Endothelial cell of umbilical vein (primary cell): ENCODE results near the gene PIGM. TPM values are rescaled to one million over a fixed set of nuclear protein-coding genes. Genes with fewer than 3 reads are reported as not detected.

Experiments
- BruUV-seq: library from RNA; stranded (reverse); fragments of 400-500 nt; replicated peaks from 2 replicates; lab custom pipeline; 2021; lab: Mats Ljungman, UMichigan
- CTCF ChIA-PET: fragments of 300-600, 350-600 bp; sonication (Branson Sonifier 250); formaldehyde crosslinking; loops from one replicate; lab custom pipeline; 2021; ENCODE audit warnings: antibody characterized with exemption, inconsistent platforms; lab: Charles Lee
- POLR2A ChIA-PET: fragments of 300-600, 350-600 bp; sonication (Branson Sonifier 250); formaldehyde crosslinking; loops from one replicate; lab custom pipeline; 2021; ENCODE audit warnings: antibody characterized with exemption, inconsistent platforms; lab: Charles Lee
- DNase-seq: peaks from one replicate; pipeline ENCODE4 v3.0.0-alpha.2; 2011; ENCODE audit warnings: low read depth, low spot score
- FAIRE-seq: peaks from 2 replicates; lab custom pipeline; 2011; peaks lifted over from hg19 to GRCh38; lab: Jason Lieb, UNC
- H2AFZ ChIP-seq: 2 replicates; pipeline ENCODE4 v1.6.0; 2012; ENCODE audit warnings: low read depth, low read length, control low read depth, inconsistent platforms
- H3K27ac ChIP-seq: 2 replicates; pipeline ENCODE4 v1.5.1; 2011; ENCODE audit warnings: low read depth, mild to moderate bottlenecking, control low read depth, low read length, moderate library complexity; ENCODE audit not compliant: insufficient read depth
- H3K27me3 ChIP-seq, 2 experiments: 2 replicates each; pipeline versions ENCODE4 v1.6.0 to v1.6.1; 2011; ENCODE audit warnings: low read length in 2 of 2, mixed read lengths in 1 of 2; ENCODE audit not compliant: control insufficient read depth in 2 of 2, insufficient read depth in 2 of 2
- H3K36me3 ChIP-seq, 2 experiments: 2 replicates in 1 of 2; 3 replicates in 1 of 2; pipeline ENCODE4 v1.5.1; 2011; ENCODE audit warnings: low read length in 2 of 2, mild to moderate bottlenecking in 1 of 2, moderate library complexity in 1 of 2; ENCODE audit not compliant: control insufficient read depth in 2 of 2, insufficient read depth in 2 of 2; ENCODE audit errors: extremely low read depth in 1 of 2
- H3K4me1 ChIP-seq: 3 replicates; pipeline ENCODE4 v1.5.1; 2011; ENCODE audit warnings: mild to moderate bottlenecking, low read length; ENCODE audit not compliant: control insufficient read depth, insufficient read depth; ENCODE audit errors: extremely low read depth
- H3K4me2 ChIP-seq: 2 replicates; pipeline ENCODE4 v1.6.1; 2011; ENCODE audit warnings: low read length, control low read depth, mixed read lengths; ENCODE audit not compliant: insufficient read depth
- H3K4me3 ChIP-seq, 3 experiments: fragments of 200-600 bp in 1 of 3; sonication (generic), shearing (Covaris generic) in 1 of 3; replicated peaks in 1 of 3; 2 replicates each; pipeline ENCODE4 v1.5.1; 2011 to 2016; ENCODE audit warnings: control low read depth in 3 of 3, low read length in 3 of 3, mild to moderate bottlenecking in 2 of 3, inconsistent platforms in 1 of 3, low read depth in 1 of 3, moderate library complexity in 1 of 3; ENCODE audit not compliant: insufficient read depth in 1 of 3
- H3K79me2 ChIP-seq: 2 replicates; pipeline ENCODE4 v1.6.0; 2012; ENCODE audit warnings: low read length, inconsistent platforms; ENCODE audit not compliant: control insufficient read depth, insufficient read depth
- H3K9ac ChIP-seq: replicated peaks from 2 replicates; pipeline ENCODE3; 2011; ENCODE audit warnings: low read length, control low read depth; ENCODE audit not compliant: insufficient read depth; ENCODE audit errors: extremely low read depth
- H3K9me1 ChIP-seq: replicated peaks from 3 replicates; pipeline ENCODE4 v1.6.0; 2011; ENCODE audit warnings: mild to moderate bottlenecking, low read length; ENCODE audit not compliant: control insufficient read depth, insufficient read depth; ENCODE audit errors: extremely low read depth
- H3K9me3 ChIP-seq: replicated peaks from 2 replicates; pipeline ENCODE4 v1.5.1; 2012; ENCODE audit warnings: low read length, inconsistent platforms; ENCODE audit not compliant: control insufficient read depth, insufficient read depth
- H4K20me1 ChIP-seq: replicated peaks from 2 replicates; pipeline ENCODE3; 2011; ENCODE audit warnings: mild to moderate bottlenecking, low read length; ENCODE audit not compliant: control insufficient read depth, insufficient read depth; ENCODE audit errors: extremely low read depth
- CTCF ChIP-seq, 2 donors: IDR thresholded peaks; 1 replicate in 1 of 2; 2 replicates in 1 of 2; pipeline ENCODE4 v1.5.1; 2011; ENCODE audit warnings: low read length in 2 of 2, mild to moderate bottlenecking in 2 of 2, moderate library complexity in 2 of 2, control low read depth in 1 of 2, inconsistent platforms in 1 of 2, low read depth in 1 of 2; ENCODE audit not compliant: insufficient read depth in 1 of 2; ENCODE audit errors: extremely low read depth in 1 of 2
- EZH2 ChIP-seq: IDR thresholded peaks from 2 replicates; pipeline ENCODE4 v1.6.1; 2012; ENCODE audit warnings: borderline replicate concordance, low read depth, mild to moderate bottlenecking, moderate library complexity, low read length, inconsistent platforms; ENCODE audit not compliant: severe bottlenecking
- FOS ChIP-seq: IDR thresholded peaks from 2 replicates; pipeline ENCODE4 v1.6.1; 2011; ENCODE audit warnings: mild to moderate bottlenecking, low read length, moderate library complexity, borderline replicate concordance; ENCODE audit not compliant: insufficient read depth
- GATA2 ChIP-seq: IDR thresholded peaks from 2 replicates; pipeline ENCODE4 v1.7.0; 2011; ENCODE audit warnings: low read depth, mild to moderate bottlenecking, moderate library complexity, mixed read lengths, low read length; ENCODE audit not compliant: insufficient read length, insufficient read depth
- JUN ChIP-seq: IDR thresholded peaks from 2 replicates; pipeline ENCODE4 v1.6.1; 2011; ENCODE audit warnings: borderline replicate concordance, low read depth; ENCODE audit not compliant: insufficient read length, insufficient read depth
- MAX ChIP-seq: IDR thresholded peaks from 2 replicates; pipeline ENCODE4 v1.6.1; 2011; ENCODE audit not compliant: insufficient read depth, insufficient read length
- MYC ChIP-seq: IDR thresholded peaks from one replicate; pipeline ENCODE4 v1.6.1; 2011; ENCODE audit warnings: mild to moderate bottlenecking, low read depth, low read length
- POLR2A ChIP-seq: IDR thresholded peaks from 2 replicates; pipeline ENCODE4 v1.6.1; 2012; ENCODE audit warnings: low read depth, mild to moderate bottlenecking, control low read depth, low read length
- POLR2AphosphoS5 ChIP-seq: IDR thresholded peaks from 2 replicates; pipeline ENCODE4 v1.6.1; 2012; ENCODE audit warnings: low read depth, mild to moderate bottlenecking, control low read depth, low read length, moderate library complexity; ENCODE audit not compliant: insufficient read depth
- dilution Hi-C: fragments of 300-500 bp; cut with MboI; formaldehyde crosslinking; loops from one replicate; pipeline ENCODE4 v1.15.0; 2019; ENCODE audit warnings: low sequenced_read_pairs; ENCODE audit not compliant: extremely low pct_ligation_motif_present
- intact Hi-C: fragments of 100-400 bp; cut with micrococcal nuclease; formaldehyde crosslinking; loops from one replicate; pipeline ENCODE4 v1.10.0; 2022
- polyA plus RNA-seq, 4 experiments: library from polyadenylated mRNA; depleted of rRNA in 3 of 4; stranded (reverse) in 3 of 4; unstranded in 1 of 4; fragments of >200 nt; gene quantifications; 2 replicates each; pipeline versions ENCODE4 v1.2.1 to v1.2.3, GENCODE V29; 2011 to 2012; ENCODE audit warnings: missing spikeins in 1 of 4
- total RNA-seq: library from RNA; stranded (reverse); gene quantifications from 2 replicates; pipeline ENCODE4 v1.2.3, GENCODE V29; 2021

PIGM gene
- total and polyA plus RNA-seq, 2 donors (not counting 3 experiments of a cell fraction or from before 2014, with no cell fraction given): 3.4 to 5.4 TPM

- CTCF ChIA-PET: interaction anchor here (5.8 kb wide), 1 partner anchor 11 kb away, joined by 37 read pairs; no protein-coding TSS in a partner anchor
- H2AFZ ChIP-seq: no peak overlapping the region
- dilution Hi-C loops: no loop called here
These were observed 36.4 kb upstream of the PIGM start for GRCh38 chr1:160068225-160068624.

More at GRCh38 chr1:160068225-160068624, 36.4 kb upstream of the PIGM start:
- peaks cover 25 to 28% of the 10 kb centered on the region in 2 experiments for H3K27me3 ChIP-seq
- H3K4me2 ChIP-seq: no peak overlapping the region
- no peaks in the 10 kb centered on the region for H3K9me3 ChIP-seq
- no peaks in the 10 kb centered on the region for H3K79me2 ChIP-seq
- POLR2A ChIA-PET: no interaction called here
- no peak for FAIRE-seq
- H3K4me3 ChIP-seq: no peak overlapping the region
- H3K9me1 ChIP-seq: no peaks in the 10 kb centered on the region
- intact Hi-C loops: no loop called here
- DNase-seq: no peak
- peaks cover 7% of the 10 kb centered on the region for H3K4me1 ChIP-seq
- no TSS peak for BruUV-seq
- no peak overlapping the region for H3K9ac ChIP-seq
- H3K27ac ChIP-seq: no peak overlapping the region
- TF ChIP-seq POLR2AphosphoS5: no peak
- no peak for TF ChIP-seq FOS
- TF ChIP-seq GATA2: no peak
- TF ChIP-seq CTCF (IDR thresholded peaks at IDR 0.05; ENCODE audit: extremely low read depth in 1 of 2, insufficient read depth in 1 of 2, low read depth in 1 of 2, low read length in 2 of 2): no peak
- TF ChIP-seq EZH2: no peak
- no peak for TF ChIP-seq MAX
- no peak for TF ChIP-seq JUN
- TF ChIP-seq MYC: no peak
- no peak for TF ChIP-seq POLR2A
- H3K36me3 ChIP-seq: no peaks in the 10 kb centered on the region
- H4K20me1 ChIP-seq: no peaks in the 10 kb centered on the region
